ENCODE results near the gene OFD1. TPM values are rescaled to one million over a fixed set of nuclear protein-coding genes. Genes with fewer than 3 reads are reported as not detected.

Gene OFD1, protein sequence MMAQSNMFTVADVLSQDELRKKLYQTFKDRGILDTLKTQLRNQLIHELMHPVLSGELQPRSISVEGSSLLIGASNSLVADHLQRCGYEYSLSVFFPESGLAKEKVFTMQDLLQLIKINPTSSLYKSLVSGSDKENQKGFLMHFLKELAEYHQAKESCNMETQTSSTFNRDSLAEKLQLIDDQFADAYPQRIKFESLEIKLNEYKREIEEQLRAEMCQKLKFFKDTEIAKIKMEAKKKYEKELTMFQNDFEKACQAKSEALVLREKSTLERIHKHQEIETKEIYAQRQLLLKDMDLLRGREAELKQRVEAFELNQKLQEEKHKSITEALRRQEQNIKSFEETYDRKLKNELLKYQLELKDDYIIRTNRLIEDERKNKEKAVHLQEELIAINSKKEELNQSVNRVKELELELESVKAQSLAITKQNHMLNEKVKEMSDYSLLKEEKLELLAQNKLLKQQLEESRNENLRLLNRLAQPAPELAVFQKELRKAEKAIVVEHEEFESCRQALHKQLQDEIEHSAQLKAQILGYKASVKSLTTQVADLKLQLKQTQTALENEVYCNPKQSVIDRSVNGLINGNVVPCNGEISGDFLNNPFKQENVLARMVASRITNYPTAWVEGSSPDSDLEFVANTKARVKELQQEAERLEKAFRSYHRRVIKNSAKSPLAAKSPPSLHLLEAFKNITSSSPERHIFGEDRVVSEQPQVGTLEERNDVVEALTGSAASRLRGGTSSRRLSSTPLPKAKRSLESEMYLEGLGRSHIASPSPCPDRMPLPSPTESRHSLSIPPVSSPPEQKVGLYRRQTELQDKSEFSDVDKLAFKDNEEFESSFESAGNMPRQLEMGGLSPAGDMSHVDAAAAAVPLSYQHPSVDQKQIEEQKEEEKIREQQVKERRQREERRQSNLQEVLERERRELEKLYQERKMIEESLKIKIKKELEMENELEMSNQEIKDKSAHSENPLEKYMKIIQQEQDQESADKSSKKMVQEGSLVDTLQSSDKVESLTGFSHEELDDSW
- total RNA-seq, result 8.3 and 12.3 TPM in 2 replicates

GRCh38 chrX:13734278-13735172, at the start of gene OFD1, which contains the start of gene TRAPPC2:
Gene OFD1, plus strand, starts transcription at chrX:13734748. Its CDS starts 324 bp downstream, at chrX:13735072.
Gene TRAPPC2, minus strand, starts transcription at chrX:13734620. Its CDS starts 14,657 bp downstream, at chrX:13719963.

GRCh38 chrX:13688958-13689740, 45.4 kb upstream of the OFD1 start, which contains the start of gene RAB9A:
Gene RAB9A, plus strand, starts transcription at chrX:13689128. Its CDS starts 19,619 bp downstream, at chrX:13708747.

DNA sequence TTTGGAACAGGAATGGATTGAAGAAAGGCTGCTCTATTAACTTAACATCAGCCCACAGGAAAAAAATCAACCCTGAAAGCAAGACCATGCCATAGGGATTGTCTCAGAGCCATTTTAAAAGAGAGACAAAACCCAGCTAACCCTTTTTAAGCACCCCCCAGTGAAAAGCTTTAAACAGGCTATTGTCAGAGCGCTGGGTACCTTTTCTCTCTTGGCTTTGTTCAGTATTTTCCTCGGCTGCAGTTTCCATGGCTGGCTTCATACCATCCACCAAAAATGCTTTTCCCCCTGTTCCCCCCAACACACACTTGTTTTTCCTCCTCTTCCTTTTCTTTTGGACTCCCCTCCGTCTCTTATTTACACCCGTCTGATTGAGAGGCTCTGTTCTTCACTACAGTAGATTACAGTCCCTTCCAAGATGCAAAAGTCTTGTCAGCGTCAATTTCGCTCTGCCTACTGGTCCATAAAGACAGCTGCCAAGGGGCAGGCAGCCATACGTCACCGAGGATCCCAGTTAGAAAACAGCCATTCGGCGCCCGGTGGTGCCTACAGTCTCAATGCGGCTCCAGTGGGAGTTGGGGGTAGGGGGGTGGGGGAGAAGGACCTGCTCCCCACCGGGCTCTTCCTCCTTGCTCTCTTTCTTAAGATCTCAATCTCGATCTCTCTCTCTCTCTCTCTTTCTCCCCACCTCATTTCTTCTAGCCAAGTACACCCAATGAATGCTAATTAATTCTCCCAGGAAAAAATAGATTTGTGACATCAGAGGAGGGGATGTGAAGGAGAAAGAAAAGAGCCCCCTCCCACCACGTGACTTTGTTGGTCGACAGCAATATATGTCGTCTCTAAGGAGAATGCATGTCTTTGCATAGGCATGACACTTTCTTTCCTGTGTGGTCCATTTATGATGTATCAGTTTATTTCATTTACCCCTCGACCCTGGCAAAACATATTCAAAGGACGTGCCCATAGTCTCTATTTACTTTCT, 82.4 kb downstream of the OFD1 start, which contains the start of gene GPM6B:
Gene GPM6B (minus strand): TSS at position 451 of the 985 bp plus-strand sequence. CDS start 189 bp downstream, at position 262.

Other genes starting within 250 kb of the OFD1 start
- under 0.01 TPM in 1 of 2 replicates, not detected in the other for gene EGFL6, start 165.1 kb upstream of the OFD1 start, total RNA-seq
- gene TCEANC, start 81.6 kb upstream of the OFD1 start, total RNA-seq, result 2.5 and 6.0 TPM in 2 replicates
- 25.0 and 30.7 TPM in 2 replicates for gene RAB9A, start 45.6 kb upstream of the OFD1 start, total RNA-seq
- 13.2 and 15.3 TPM in 2 replicates for gene TRAPPC2, start 128 bp upstream of the OFD1 start, total RNA-seq
- gene GPM6B, start 82.3 kb downstream of the OFD1 start, total RNA-seq, result 0.60 and 7.7 TPM in 2 replicates